Bone marrow (tissue), 2 donors: ENCODE measurements around the gene TBX15.

ENCODE experiments used
- DNase-seq, 2 donors: peaks; one replicate each; lab custom pipeline; 2025; lab: John Stamatoyannopoulos, UW

The TBX15 gene

DNA sequence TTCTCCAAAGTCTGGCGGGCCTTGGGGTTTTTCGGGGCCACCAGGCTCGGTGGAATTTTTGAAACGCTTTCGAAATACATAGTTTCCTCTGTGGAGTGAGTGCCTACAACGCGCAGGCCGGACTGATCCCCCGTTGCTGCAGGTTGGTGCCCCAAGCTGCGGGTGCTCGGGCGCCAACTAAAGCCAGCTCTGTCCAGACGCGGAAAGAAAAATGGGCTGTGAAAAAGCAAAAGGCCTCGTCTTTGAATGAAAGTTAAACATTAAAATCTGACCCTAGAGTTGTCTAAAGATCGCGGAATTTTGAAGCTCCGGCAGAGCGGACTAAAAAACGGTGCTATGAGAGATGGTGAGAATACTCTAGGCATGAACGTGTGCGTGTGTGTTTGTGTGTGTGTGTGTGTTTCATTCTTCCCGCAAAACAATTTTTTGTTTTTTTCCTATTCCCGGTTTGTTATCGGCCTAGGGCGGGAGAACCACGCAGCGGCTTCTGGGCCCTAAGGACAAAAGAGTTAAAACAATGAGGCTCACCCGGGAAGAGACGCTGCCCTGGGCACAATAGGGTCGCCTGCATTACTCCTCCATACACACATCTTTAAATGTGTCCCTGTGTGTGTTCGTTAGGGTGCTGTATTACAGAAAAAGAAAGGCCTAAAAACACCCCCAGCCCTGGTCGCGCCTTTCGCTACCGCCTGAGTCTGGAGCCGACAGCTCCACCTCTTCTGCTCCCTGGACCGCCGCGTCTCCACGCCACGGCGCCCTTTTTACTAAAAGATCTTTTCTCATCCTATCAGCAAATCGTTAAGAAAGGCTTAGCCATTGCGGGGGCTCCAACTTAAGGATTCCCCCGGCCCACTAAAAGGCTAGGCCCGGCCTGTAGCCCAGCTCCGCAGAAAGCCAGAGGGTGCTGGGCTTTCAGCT, 3.2 kb downstream of the TBX15 start:
- DNase-seq, result no peak

DNA sequence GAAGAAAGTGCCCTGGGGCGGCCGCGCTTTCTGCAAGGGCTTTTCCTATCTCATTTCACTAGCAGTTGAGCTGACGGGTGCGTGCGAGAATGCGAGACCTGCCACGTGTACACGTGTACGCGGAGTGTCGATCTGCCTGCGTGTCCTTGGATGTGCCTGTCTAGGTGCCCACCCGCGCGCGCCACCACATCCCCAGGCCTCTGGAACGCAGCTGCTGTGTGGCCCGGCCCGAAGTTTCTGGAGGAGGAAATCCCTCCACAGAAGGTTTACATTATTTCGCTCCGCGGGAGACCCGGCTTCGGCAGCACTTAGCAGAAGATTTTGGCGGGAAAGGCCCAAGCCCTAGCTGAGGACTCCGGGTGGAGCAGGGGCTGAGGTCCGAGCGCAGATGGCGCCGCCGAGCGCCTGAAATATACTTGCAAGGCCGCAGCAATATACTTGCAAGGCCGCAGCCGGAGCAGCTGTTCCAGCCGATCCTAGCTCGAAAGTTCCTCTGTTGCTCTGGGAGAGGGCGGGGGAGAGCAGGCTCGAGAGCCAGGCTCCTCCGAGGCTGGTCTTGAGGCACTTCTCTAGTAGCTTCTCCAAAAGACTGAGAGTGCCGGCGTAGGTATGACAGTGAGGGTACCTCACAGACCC, 3.9 kb downstream of the TBX15 start:
- DNase-seq, result no peak

GRCh38 chr1:118983558-118984041, 4.5 kb downstream of the TBX15 start:
- DNase-seq, result no peak

- DNase-seq, result no peak
Observed at GRCh38 chr1:118982821-118983557, 5.2 kb downstream of the TBX15 start.

- DNase-seq, result no peak
Observed at GRCh38 chr1:118982266-118982665, 5.9 kb downstream of the TBX15 start.

GRCh38 chr1:118981436-118981835, 6.7 kb downstream of the TBX15 start:
- DNase-seq, result no peak

DNA sequence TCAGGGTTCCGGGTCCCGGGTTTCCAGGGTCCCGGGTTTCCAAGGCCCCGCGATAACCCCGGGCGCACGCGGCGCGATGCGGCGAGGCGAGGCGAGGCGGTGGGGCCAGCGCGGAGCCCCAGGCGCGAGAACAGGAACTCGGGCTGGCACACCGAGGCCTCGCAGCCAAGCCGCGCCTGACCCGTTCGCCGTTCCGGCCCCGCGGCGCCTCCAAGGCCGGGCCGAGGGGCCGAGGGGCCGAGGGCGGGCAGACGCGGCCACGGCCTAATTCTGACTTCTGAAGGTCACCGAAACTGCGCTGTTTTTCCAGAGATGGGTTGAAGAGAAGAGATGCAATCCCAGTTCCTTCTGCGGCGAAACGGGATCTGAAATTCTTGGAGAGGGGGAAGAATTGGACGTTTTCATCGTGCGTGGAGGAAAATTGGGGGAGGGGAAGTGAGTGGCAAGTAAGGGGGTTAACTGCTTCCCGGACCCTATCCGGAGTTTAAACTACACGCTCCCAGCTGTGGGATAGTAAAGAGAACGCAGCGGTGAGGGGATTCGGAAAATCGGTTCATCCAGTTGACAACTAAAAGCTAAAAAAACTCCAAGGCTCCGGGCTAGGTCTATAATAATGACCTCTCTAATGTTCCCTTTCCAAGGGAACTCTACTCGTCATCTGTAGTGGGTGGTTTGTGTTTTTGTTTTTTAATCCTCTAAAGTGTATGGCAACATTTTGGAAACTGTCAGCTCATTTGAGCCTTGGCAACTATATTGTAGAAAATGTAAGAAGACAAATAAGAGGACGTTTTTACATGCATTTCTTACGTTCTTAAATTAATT, 8.2 kb downstream of the TBX15 start:
- DNase-seq, result no peak

- DNase-seq, result no peak
Observed at GRCh38 chr1:118978914-118979701, 9.0 kb downstream of the TBX15 start.

GRCh38 chr1:118977600-118977999, 10.5 kb downstream of the TBX15 start:
- no peak for DNase-seq

DNA sequence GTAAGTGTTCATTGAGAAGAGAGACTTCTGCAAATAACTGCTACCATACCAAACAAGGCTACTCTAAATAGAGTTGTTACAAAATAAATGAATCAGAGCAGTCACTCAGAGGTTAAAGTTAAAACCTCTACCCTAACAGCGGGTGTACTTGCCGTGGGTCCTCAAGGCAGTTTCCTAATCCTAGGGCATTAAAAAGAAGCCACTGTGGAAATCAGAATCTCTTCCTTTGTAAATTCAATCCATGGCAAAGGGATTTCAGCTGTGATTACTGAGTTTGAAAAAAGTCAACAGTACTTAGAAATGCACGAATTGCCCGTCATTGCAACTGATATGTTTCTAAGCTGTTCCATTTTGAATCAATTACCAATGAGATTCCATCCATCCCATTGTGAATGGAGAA, 13.5 kb downstream of the TBX15 start:
- DNase-seq, result no peak

GRCh38 chr1:118973531-118974137, 14.5 kb downstream of the TBX15 start:
- DNase-seq, result no peak

DNA sequence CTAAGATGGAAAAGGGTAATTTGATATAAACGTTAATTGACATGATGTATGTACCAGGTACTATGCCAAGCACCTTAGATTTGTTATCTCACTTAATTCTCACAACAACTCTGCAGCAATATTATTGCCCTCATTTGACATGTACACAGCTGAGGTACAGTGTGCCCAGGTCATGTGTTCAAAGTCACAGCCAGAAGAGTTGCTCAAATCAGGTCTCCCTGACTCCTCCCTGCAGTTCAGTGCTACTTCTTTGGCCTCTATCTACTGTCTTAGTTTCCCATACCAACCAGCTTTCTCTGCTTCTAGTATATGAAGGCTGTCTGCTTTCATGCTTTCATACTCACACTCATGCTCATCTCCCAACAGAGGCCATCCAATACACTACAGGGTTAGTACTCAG, 15.1 kb downstream of the TBX15 start:
- no peak for DNase-seq

DNA sequence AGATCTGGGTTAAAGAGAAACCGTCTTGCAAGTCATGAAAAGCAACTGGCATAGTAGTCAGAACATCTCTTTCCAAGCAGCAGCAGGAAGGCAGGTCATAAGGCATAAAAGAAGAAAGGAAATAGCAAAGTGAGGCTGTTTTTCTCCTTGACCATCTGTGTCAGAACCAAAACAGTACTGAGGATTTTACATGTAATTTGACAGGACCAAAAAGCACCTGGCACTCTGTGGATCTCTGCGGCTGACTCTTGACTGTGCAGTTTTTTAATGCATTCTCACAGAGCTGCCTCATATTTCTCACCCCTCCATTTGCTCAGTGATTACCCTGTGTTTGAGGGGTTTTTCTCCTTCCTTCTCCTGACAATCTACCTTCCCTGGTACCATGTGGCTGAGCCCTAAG, 17.7 kb downstream of the TBX15 start:
- no peak for DNase-seq

GRCh38 chr1:118963456-118964430, 24.4 kb downstream of the TBX15 start:
- no peak for DNase-seq

DNA sequence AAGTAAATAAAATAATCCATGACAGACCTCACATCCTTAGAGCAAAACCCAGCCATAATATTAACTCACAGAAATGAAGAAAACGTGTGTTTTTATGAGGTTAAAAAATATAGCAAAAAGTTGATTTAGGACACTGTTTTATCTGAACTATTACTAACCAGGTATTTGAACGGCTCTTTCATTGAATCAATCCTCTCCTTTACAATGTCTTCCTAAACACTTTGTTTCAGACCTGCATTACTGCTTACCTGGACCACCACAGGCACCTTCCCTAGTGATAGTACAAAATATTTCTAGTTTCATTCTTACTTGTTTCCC, 25.0 kb downstream of the TBX15 start:
- no peak for DNase-seq

DNA sequence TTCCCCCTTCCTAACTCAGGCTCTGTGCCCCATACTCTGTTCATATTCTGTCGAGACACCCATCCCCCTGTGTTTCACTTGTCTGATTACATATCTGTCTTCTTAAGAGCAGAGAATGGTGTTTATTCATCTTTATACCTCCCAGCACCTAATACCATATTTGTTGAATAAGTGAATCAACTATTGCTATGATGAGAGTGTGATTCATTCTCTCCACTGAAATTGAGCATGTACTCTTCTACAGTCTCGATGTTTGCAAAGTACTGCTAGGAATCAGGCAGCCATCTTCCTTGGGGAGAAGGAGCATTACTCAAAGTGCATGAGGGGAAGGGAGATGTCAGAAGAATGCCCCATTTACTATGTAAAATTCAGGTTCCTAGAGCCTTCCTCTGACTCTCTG, 27.0 kb downstream of the TBX15 start:
- no peak for DNase-seq

DNA sequence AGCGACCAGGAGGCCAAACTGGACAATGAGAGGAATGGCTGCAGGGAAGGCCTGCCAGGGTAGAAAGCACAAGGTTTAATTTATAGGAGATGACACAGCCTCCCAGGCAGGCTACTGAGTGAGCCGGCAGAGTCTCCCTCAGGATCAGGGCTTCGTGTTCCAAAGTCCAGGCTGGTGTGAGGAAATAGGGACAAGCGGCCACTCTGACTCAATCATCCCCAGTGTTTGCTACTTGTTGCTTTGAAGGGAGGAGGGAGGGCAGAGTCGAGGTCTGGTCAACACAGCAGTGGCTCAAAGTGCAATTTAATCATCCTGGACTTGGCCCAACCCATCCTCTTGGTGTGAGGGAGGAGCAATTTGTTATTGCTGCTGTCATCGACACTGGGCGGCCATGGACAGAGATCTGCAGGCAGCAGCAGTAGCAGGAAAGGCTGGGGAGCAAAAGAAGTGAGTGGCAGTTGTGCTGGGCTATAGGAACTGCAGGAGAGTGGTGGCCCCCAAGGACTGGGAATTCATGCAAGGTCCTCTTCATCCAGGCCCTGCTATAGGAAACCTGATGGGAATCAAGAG, 27.5 kb downstream of the TBX15 start:
- no peak for DNase-seq

GRCh38 chr1:118960026-118960561, 28.0 kb downstream of the TBX15 start:
- no peak for DNase-seq
